SK-N-MC (cell line): ENCODE measurements around the gene USP14.
A peak's percentile ranks its signal among the peaks of the same experiment; 100 is the strongest.

Experiments used
- DNase-seq: peaks from one replicate; pipeline ENCODE4 v3.0.0-alpha.2; 2011; ENCODE audit warnings: low read depth, low spot score
- H3K27ac ChIP-seq: fragments of 200-600 bp; sonication (generic); 2 replicates; pipeline ENCODE4 v1.5.1; 2016; ENCODE audit warnings: mixed run types
- H3K36me3 ChIP-seq: fragments of 200-600 bp; sonication (generic); 2 replicates; pipeline ENCODE4 v1.6.1; 2017; ENCODE audit warnings: antibody characterized with exemption, low read length, mixed read lengths; ENCODE audit not compliant: insufficient read depth
- H3K4me3 ChIP-seq: fragments of 200-600 bp; sonication (generic); 2 replicates; pipeline ENCODE4 v1.5.1; 2016
- H3K9ac ChIP-seq: fragments of 200-600 bp; sonication (generic); 2 replicates; pipeline ENCODE4 v1.8.0; 2017; ENCODE audit warnings: mixed run types, mixed read lengths; ENCODE audit not compliant: insufficient read length
- H3K9me3 ChIP-seq: fragments of 200-600 bp; sonication (generic); 2 replicates; pipeline ENCODE4 v1.6.1; 2017; ENCODE audit warnings: low read depth, mild to moderate bottlenecking, antibody characterized with exemption, low read length, moderate library complexity, mixed read lengths
- EZH2 ChIP-seq: fragments of 200-600 bp; sonication (generic); IDR thresholded peaks from one replicate; pipeline ENCODE4 v1.6.1; 2017; ENCODE audit warnings: antibody characterized with exemption
- FOXP2 ChIP-seq: optimal IDR thresholded peaks from 2 replicates; pipeline ENCODE3; 2011; ENCODE audit warnings: mild to moderate bottlenecking, moderate library complexity; ENCODE audit not compliant: insufficient read depth; ENCODE audit errors: extremely low read length, control extremely low read depth
- POLR2AphosphoS5 ChIP-seq: IDR thresholded peaks from 2 replicates; pipeline ENCODE4 v1.6.1; 2012; ENCODE audit warnings: mild to moderate bottlenecking, low read depth, low read length, borderline replicate concordance

The USP14 gene

DNA sequence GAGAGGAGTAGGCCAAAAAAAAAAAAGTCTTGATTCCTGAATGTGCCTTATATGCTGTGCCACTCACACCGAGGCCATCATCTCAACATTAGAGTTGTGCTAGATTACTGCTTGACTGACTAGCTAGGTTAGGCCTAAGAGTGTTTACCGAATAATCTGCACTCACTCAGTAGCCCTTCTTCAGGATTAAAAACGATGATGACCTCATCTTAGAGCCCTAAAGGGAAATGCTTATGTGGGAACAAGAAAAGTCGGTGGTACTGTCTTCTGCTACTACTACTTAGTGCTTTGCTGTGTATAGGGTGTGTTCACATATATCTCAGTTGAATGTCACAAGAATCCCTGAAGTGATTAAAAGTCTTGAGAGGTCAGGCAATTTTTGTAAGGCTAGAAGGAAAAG is 55.1 kb downstream of the USP14 start:
- DNase-seq: no peak
- TF ChIP-seq EZH2 (no peak), FOXP2 (no peak), POLR2AphosphoS5 (no peak)
- Histone ChIP-seq H3K36me3 (peaks cover 95% of the 10 kb centered on the region), H3K9me3 (no peaks in the 10 kb centered on the region), H3K9ac (no peak overlapping the region), H3K27ac (0 out of 2 replicates have a peak overlapping the region, but pooled peaks have one; percentile 55), H3K4me3 (no peak overlapping the region)

DNA sequence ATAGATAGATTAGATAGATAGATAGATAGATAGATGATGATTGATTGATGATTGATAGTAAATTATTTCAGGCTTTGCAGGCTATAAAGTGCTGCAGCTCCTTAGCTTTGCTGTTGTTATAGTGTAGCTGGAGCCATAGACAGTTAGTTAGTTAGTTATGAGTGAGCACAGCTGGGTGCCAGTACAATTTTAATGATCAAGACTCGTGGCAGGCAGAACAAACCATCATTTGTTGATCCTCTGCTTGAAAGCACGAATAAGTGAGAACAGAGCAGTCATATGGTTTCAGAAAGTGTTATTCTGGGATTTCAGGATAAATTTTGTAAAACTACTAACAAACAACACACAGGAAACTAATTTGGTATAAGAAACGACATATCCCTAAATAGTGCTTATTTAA is 55.6 kb downstream of the USP14 start:
- TF ChIP-seq EZH2 (no peak), FOXP2 (no peak), POLR2AphosphoS5 (no peak)
- H3K4me3 ChIP-seq: no peak overlapping the region
- no peak overlapping the region for H3K27ac ChIP-seq
- H3K36me3 ChIP-seq: peaks cover 98% of the 10 kb centered on the region
- no peak for DNase-seq
- no peaks in the 10 kb centered on the region for H3K9me3 ChIP-seq
- H3K9ac ChIP-seq: no peak overlapping the region

DNA sequence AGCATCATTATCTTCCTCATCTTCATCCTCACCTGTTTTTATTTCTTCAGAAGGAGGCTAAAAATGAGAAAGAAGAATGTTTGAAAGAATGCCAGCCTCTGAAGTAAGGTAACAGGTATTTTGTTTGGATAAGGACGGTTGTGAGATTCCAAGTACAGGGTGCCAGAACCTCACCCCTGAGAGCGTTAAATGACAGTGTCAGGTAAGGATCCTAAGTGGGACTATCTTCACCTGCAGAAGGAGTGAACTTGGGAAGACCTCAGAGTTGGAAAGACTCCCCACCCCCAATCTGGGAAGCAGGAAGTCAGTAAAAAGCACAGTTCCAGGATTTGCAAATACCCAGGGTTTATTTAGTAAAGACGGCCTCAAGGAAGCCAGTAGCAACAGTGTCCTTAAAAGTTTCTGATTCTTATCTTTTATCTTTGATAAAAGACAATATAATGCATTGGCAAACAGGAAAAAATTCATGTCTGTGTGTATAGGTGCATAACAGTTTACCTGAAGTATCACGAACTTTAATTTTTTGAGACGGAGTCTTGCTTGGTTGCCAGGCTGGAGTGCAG is 57.2 kb downstream of the USP14 start:
- no peak for DNase-seq
- no peak overlapping the region for H3K4me3 ChIP-seq
- no peak overlapping the region for H3K27ac ChIP-seq
- H3K36me3 ChIP-seq: peaks cover 91% of the 10 kb centered on the region
- H3K9ac ChIP-seq: no peak overlapping the region
- no peak for TF ChIP-seq FOXP2
- H3K9me3 ChIP-seq: no peaks in the 10 kb centered on the region

DNA sequence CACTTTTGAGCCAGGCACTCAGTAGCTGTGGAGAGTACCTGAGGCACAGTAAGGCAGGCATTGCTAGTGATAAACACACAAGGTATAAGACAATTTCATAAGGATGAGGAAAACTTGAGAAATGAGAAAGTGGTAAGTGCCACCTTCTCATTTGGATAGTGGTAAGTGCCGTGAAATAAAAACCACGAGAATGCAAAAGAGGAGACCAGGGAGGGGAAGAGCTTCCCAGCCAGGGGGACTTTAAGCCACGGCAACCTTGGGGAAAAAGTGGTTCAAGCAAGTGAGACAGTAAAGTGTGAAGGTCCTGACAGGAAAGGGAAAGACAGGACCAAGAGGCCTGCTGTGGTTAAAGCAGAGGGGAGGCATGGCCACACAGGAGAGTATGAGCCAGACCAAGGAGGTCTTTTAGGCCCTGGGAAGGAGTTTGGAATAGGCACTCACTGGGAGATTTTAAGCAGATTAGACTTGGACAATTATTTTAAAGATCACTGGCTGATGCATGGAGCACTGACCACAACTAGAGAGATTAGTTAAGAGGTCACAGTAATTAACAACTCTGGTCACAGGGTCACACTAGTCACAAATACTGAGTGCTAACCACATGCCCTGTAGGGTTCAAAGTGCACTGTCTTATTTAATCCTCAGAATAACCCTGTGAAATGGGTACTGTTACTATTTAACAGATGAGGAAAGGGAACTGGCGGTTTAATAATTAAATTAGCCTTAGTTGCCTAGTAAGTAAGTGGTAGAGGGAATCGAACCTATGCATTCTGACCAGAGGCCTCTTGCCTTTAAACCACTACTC is 59.4 kb downstream of the USP14 start:
- DNase-seq: no peak
- TF ChIP-seq EZH2 (no peak), FOXP2 (no peak), POLR2AphosphoS5 (no peak)
- H3K9ac ChIP-seq: no peak overlapping the region
- H3K4me3 ChIP-seq: no peak overlapping the region
- H3K36me3 ChIP-seq: peaks cover 87% of the 10 kb centered on the region
- H3K27ac ChIP-seq: no peak overlapping the region
- no peaks in the 10 kb centered on the region for H3K9me3 ChIP-seq

DNA sequence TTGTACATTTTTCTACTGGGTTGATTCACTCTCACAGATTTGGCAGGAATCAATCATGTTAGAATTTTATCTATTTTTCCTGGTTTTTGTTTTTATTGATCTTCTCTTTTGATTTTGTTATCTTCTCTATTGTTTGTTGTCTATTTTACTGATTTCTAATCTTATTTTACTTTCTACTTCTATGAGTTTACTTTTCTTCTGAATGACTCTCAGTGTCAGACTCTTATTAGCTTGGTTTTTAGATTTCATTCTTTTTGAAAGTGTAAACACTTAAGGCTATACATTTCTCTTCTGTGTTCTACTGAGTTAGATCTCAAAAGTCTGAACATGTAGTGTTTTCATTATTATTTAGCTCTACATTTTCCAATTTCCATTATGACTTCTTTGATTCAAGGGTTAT is 62.4 kb downstream of the USP14 start:
- TF ChIP-seq FOXP2 (no peak), POLR2AphosphoS5 (no peak), EZH2 (no peak)
- no peak for DNase-seq
- peaks cover 84% of the 10 kb centered on the region for H3K36me3 ChIP-seq
- H3K9me3 ChIP-seq: no peaks in the 10 kb centered on the region
- H3K4me3 ChIP-seq: no peak overlapping the region
- peak overlapping the region; percentile 10; the same call in 1 of the 2 replicates for H3K27ac ChIP-seq
- no peak overlapping the region for H3K9ac ChIP-seq

DNA sequence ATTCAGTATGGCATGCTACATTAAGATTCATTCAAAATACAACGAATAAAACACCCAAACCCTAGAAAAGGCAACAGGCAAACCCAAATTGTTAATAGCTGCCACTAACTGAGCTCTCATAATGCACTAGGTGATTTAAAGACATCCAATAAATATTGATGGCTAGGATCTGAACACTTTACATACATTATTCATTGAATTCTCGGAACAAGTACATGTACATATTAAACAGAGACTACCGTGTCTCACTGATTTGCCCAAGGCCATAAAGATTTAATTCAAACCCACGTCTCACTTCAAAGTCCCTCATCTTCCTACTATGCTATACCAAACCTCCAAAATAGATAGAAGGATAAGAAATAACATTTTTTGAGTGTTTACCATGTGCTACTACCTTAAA is 67.4 kb downstream of the USP14 start:
- Histone ChIP-seq H3K9ac (no peak overlapping the region), H3K9me3 (no peaks in the 10 kb centered on the region), H3K4me3 (no peak overlapping the region), H3K36me3 (peaks cover 61% of the 10 kb centered on the region), H3K27ac (no peak overlapping the region)
- TF ChIP-seq POLR2AphosphoS5 (no peak), FOXP2 (no peak), EZH2 (no peak)
- DNase-seq: no peak

DNA sequence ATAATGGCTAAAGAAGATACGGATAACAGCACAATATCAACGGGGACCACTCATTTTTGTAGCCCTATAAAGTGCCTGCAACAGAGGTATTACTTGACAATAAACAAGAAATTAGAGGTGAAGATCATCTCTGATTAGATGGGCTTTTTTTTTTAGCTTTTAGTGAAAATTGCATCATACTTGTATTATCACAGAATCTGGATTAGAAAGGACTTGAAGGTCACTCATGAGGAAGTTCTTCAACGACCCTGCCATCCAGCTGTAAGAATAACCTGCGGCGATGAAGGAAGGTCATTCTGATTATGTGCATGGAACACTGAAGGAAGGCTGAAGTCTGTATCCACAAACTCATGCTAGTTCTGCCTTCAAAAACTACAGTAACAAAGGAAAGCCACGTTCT is 69.0 kb downstream of the USP14 start:
- Histone ChIP-seq H3K9ac (no peak overlapping the region), H3K4me3 (no peak overlapping the region), H3K27ac (0 out of 2 replicates have a peak overlapping the region, but pooled peaks have one; percentile 27), H3K36me3 (peaks cover 50% of the 10 kb centered on the region), H3K9me3 (no peaks in the 10 kb centered on the region)
- no peak for DNase-seq
- TF ChIP-seq EZH2 (no peak), FOXP2 (no peak), POLR2AphosphoS5 (no peak)

DNA sequence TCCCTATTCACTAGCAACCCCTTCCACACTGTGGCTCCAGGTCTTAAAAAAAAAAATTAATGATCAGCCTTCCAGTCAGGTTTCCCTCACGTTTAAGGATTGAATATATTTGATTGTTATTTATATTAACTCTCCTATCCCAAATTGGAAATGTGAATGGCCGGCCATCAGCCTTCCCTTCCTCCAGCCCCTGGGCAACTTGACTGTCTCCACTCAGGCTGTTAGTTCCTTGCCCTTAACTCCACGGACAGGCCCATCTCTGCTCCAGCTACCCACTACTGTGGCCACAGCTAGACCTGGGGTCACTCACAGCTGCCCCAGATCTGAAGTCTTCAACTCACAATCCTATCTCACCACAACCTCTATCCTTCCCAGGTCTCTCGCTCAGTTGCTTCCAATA is 69.5 kb downstream of the USP14 start:
- Histone ChIP-seq H3K9me3 (no peaks in the 10 kb centered on the region), H3K36me3 (peaks cover 45% of the 10 kb centered on the region), H3K9ac (no peak overlapping the region), H3K4me3 (no peak overlapping the region), H3K27ac (no peak overlapping the region)
- TF ChIP-seq FOXP2 (no peak), POLR2AphosphoS5 (no peak), EZH2 (no peak)
- no peak for DNase-seq
